Activated CD4-positive, alpha-beta T cell treated with anti-CD3 and anti-CD28 coated beads, Interleukin-2, Interleukin-4, amounts not matched to agents 100 ng/mL and 50 ng/mL, durations not matched to agents 16 hours and 8 hours (primary cell): ENCODE results near the gene IL23R.
A peak's percentile ranks its signal among the peaks of the same experiment; 100 is the strongest.
"Not testable (repeated sequence)": the region's sequence is repeated elsewhere in the genome, so short reads cannot be mapped to it uniquely, and the experiment has no call there.

Experiments
- DNase-seq: peaks from one replicate; pipeline ENCODE4 v3.0.0-alpha.2; 2020; ENCODE audit warnings: low spot score

The IL23R gene, protein sequence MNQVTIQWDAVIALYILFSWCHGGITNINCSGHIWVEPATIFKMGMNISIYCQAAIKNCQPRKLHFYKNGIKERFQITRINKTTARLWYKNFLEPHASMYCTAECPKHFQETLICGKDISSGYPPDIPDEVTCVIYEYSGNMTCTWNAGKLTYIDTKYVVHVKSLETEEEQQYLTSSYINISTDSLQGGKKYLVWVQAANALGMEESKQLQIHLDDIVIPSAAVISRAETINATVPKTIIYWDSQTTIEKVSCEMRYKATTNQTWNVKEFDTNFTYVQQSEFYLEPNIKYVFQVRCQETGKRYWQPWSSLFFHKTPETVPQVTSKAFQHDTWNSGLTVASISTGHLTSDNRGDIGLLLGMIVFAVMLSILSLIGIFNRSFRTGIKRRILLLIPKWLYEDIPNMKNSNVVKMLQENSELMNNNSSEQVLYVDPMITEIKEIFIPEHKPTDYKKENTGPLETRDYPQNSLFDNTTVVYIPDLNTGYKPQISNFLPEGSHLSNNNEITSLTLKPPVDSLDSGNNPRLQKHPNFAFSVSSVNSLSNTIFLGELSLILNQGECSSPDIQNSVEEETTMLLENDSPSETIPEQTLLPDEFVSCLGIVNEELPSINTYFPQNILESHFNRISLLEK

DNA sequence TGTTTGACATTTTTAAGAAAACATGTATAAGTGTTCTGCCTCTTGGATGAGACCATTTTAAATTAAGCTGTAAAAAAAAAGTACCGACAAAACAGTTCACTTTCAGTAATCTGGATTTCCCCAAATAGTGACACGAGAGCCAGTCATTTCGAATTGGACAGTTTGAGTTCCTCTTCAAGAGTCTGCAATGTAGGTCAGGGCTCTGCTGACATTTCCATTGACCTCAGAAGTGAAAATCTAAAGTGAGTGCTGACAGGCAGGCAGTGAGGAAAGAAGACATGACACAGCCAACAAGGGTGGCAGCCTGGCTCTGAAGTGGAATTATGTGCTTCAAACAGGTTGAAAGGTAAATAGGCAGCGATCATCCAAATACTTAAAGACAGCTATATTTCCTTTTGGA lies at the start of gene IL23R:
Gene IL23R (plus strand): TSS at position 259 of the 400 bp plus-strand sequence. CDS start 1,667 bp downstream, outside the sequence.
- DNase-seq = peak; percentile 92

DNA sequence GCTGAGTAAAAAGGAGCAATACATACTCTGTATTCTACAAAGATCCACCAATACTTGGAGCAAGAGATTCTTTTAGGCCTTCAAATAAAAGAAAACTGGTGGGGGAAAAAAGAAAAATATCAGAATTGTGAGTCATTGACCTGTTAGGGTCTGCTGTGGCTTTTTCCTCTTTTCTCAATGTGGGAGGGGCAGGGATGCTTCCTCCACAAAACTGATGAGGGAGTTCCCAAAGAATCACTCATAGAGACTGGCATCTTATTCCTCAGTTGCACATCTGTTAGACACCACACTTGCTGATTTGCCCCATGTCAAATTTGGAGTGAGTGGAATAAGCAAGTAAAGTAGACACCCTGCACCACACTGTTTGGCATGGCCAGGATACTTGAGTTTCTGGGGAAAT lies 48.1 kb upstream of the IL23R start:
- no peak for DNase-seq

DNA sequence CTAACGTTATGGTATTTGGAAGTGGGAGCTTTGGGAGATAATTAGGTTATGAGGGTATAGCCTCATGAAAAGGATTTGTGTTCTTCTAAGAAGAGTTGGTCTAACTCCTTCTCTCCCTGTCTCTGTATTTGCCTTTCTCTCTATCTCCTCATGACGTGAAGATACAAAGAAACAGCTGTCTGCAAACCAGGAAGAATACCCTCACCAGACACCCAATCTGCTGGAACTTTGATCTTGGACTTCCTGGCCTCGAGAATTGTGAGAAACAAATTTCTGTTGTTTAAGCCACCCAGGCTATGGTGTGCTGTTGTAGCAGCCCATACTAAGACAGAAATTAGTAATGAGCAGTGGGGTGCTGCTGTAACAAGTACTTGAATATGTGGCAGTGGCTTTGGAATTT lies 47.6 kb upstream of the IL23R start:
- no peak for DNase-seq

DNA sequence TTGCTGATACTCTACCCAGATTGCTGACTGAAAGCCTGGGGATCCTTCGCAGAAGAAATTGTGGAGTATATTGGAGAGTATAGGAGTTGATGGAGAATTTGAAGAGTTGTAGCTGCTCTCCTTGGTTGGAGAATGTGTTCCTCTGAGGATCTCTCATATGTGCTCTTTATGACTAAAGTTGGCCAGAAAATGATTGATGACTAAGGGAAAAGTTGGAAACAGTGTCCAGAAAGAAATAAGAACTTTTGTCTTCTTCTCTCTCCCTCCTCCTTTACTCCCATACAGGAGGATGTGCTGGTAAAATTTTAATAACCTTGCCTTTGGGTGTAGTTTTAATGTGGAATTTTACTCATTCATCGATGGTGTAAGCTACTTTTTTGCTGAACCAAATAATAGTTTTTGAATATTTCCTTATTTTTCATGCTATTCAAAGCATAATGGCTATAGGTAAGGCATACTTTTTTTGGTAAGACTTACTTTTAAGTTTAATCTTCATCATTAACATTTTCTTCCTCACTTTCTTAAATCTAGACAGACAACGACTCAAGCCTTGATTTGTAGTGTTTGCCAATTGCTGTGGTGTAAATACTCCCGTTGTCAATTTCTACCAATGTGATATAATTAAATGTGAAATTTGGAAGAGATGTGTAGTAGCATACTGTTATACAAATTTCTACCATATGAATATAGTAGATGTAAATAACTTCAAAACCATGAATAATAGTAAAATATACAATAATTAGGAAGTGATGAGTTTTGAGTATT lies 45.2 kb upstream of the IL23R start:
- no peak for DNase-seq

DNA sequence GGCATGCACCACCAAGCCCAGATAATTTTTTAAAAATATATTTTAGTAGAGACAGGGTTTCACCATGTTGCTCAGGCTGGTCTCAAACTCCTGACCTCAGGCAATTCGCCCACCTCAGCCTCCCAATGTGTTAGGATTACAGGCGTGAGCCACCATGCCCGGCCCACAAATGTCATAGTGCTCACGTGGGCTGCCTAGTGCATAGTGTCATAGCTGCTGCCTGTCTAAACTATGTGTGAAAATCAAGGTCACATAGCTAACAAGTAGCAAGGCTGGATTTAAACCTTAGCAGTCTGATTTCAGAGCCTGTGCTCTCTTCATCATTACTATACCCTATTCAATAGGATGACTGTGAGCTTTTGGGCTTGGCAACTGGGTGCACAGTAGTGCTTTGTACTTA lies 41.8 kb upstream of the IL23R start:
- DNase-seq = no peak

DNA sequence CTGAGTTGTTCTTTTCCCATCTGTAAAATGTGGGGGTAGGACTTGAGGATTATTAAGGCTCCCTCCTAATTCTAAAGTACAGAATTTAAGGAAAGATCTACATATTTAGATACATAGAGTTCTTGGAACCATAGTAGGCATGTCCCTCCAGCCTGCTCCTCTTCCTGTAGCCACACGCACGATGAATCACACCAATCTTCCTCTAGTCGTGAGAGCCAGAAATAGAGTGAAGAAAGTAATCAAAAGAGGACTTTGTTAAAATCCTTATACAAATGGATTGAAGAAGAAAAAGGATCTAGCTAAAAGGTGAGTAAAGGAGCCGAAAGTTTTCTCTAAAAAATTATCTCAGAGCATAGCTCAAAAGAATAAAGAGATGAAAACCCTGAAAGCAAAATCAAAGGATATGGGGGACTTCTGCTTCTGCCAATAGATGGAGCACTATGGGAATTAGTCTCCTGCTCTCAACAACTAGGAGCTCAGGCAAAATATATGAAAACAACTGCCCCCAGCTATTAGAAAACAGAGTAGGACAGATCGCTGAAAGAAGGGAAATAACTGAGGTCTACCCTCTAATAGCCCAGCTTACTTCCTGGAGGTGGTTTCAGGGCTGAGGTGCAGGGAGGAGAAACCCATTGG lies 40.0 kb upstream of the IL23R start:
- no peak for DNase-seq

DNA sequence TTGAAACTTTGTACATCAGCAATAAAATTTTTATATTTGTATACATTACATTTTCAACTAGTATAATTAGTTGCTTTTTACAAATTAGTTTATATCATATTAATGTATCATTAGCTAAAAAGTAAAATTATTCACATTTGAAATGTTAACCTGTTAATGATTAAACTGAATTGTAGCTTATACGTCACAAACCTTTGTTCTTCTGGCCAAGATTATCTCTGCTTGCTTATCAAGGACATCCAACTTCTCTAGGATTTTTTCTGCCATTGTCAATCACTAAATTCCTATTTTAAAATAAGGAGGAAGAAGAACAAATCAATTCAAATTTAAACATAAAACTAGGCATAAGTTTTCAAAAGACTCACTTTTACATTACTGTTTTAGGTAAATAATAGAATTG lies 39.3 kb upstream of the IL23R start:
- DNase-seq = no peak

DNA sequence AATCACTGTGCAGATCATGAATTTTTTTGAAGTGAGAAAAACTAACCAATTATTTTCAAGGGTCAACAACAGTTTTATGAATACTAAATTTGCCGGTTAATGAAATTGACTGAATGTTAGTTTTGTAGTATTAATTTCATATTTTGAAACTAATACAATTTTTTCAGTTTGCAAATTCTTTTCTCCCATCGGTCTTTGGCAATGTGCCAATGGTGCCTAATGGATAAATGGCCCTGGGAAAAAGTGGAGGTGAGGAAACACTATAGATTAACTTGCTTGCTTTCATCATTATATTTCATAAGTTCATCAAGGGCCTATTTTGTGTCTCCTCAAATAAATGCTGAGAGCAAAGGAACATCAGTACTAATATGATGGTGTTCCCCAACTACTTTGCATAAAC lies 35.6 kb upstream of the IL23R start:
- DNase-seq = no peak

DNA sequence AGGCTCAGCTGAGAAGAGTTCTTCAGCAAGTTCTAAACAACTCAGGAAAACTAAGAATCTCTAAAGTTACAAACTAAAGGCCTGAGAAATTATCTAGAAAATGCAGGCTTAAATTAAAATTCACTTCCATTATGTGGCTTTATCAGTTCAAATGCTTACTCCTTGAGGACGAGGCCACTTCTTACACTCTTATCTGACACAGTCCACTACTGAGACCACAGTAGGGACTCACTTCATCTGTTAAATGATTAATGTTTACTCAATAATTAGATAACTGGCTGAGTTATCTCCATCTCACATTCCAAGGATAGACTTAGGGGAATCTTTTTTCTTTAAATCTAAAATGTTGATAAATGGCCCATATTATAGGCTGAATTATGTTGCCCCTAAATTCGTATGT lies 33.1 kb upstream of the IL23R start:
- no peak for DNase-seq

DNA sequence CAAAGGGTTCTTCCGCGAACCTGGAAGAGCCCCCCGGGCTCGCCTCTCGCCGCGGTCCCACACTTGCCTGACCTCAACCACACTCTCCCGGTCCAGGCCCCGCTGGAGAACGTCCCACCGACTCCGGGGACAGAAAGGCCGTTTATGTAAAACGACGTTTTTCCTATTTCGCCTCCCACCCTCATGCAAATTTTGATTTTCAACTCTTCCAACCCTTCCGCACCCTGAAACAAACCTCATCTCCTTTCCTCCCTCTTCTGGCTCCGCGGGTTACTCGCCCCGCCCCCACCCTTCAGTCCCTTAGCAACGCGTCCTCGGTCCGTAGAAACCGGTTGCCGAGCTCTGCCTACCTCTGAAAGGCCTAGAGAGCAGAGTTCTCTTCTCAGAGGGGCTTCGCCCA lies 31.6 kb upstream of the IL23R start, which contains the start of gene C1orf141:
Gene C1orf141 (minus strand): TSS at position 276 of the 400 bp plus-strand sequence. CDS start 7,730 bp downstream, outside the sequence.
- DNase-seq = no peak

DNA sequence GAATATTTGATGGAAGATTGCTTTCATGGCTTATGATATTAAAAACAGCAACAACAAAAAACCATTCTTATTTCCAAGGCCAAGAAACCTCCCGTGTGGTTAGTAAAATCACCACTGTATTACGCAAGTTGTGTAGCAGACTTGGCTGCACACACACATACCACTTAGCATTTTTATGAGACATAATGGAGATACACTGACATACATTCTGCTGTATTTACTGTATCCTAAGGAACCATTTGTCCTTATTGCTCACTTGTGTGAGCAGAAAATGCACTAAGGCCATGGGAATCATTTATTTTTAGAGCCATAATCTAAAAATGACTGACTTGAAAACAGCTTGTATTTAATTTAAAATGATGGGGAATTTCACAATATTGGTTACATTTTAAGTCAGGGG lies 30.9 kb upstream of the IL23R start:
- DNase-seq = peak; percentile 39

DNA sequence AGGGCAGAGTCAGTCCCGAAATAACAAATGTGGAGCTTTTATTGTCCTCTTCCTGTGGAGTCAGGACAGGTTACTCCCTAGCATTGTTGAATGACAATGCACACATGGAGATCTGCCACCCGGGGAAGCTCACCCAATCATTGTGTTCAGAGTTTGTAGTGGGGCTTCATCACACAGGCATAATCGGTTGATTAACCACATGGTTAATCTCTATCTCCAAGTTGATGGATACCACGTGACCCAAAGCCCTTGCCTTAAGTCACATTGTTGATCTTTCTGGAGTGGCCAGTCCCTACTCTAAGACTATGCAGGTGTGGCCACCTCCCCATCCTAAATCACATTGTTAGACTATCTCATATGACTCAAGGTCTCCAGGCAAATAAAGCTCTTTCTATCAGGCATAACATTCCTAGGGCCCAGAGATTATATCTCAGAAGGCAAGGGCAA lies 28.9 kb upstream of the IL23R start:
- DNase-seq = no peak

DNA sequence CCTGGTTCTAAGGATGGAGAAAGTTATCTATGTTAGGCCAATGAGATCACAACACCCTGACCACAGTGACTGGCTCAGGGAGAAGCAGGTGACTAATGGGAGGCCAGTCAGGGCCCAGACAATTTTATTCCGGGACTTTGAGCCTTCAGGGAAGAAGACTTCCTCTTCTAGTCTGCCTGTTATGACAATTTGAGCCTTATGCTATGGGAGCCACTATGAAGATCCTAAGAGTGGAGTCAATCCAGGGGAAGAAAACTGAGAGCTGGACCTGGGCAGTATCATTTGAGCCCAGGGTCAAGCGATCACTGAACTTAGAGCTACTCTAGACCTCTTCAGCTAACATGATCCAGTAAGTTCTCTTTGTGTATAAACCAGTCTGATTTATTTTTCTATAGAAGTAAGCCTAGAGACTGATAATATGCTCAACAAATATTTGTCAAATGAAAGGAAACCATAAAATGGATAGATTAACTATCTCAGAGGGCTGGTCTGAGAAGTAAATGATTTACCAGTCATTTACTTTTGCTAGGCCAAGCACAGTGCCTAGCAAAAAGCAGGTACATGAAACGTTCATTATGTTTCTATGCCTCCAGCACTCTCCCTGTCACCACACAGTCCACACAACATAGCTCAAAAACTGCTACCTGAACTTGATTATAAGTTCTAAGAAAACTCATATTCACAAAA lies 27.3 kb upstream of the IL23R start:
- no peak for DNase-seq

DNA sequence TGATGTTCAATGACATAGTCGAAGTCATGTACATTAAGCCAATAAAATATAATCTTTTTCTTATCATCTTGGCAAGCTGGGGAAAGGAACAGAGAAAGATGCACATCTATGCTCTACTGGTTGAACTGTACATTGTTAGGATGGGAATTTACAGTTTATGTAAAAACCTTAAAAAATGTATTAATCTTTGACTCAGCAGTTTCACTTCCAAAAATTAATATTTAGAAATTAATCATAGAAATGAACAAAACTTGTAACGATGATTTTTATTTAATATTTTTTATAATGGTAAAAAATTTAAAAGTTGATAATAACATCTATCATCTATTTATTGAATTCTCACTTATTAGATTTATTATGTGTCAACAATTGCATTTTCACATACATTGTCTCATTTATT lies 25.8 kb upstream of the IL23R start:
- DNase-seq = no peak

DNA sequence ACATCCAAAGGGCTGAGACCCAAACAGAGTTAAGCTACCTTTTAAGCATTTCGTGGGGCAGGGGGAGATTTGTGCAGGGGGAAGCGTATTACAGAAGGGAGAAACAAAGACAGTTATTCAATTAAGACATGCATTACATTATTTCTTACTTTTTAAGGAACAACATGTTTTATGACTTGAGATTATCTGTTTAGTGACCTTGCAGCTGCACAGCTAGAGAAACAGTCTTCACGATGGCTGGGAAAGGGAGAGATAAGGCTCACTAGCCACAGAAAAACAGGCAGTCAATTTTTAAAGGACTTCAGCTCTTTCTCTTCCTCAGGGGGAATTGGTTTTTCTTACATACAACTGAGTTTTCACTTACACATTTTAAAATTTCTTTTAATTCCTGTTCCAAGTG lies 24.4 kb upstream of the IL23R start:
- not testable (repeated sequence) for DNase-seq

DNA sequence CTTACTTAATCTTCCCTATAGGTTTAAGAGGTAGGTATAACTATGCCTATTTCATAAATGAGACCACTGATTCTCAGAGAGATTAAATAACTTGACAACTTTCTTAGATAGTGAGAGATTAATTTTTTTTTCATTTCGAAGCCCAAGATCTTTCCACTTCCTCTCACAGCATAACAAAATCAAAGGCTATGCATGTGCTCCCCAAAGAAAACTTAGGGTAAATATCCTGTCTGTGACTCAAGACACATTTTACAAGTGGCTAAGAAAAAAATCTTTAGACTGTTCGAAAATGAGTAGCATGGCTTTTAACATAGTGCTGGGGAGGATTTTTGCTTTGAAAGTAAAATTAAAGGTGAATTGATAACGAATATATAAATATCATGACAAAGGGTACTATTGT lies 23.3 kb upstream of the IL23R start:
- peak; percentile 63 for DNase-seq

DNA sequence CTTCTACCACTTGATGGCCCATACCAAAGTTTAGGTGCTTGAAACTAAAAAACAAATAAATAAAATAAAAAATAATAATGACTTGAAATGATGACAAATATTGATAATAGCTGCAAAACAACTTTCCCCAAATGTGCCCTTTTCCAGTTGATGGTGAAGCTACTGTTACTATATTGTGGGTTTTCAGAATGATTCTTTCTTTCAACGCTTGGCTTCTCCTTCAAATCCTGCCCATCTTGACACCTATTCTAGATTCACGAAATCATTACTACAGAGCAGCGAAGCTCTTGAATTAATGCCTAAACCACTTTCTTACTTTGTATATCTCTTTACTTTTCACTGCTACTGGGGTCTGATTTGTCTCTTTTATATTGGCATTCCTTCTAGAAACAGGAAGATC lies 22.3 kb upstream of the IL23R start:
- peak; percentile 53 for DNase-seq

DNA sequence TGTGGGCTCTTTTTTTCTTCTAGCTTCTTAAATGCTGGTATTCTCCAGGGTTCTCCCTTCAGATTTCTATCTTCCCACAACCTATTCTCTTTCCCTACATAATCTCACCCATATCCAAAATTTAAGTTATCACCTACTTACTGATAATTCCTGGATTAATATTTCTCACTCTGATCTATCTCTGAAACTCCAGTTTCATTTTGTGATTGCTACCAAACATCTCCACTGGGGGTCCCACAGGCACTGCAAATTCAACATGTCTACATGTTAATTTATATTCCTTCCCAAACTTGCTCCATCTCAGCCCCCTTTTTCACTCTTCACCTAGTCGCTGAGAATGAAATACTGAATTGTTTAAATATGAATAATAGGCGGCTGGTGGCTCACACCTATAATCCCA lies 21.6 kb upstream of the IL23R start:
- no peak for DNase-seq

DNA sequence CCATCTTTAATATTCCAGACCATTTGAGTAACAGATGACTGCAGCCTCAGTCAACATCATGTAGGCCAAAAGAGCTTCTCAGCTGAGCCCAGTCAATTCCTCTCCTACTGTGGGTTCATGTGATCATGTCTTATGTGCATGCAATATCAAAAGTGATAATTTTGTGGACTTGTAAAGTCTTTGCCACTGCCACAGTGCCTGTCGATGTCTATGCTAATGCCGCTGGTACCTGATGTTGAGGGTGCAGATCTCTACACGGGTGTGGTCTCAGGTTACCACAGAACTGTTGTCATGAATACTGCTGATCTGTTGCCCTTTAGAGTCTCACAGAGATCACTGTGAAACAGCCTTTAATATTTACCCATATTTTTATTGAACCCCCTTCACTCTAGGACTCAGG lies 20.2 kb upstream of the IL23R start:
- DNase-seq = no peak

DNA sequence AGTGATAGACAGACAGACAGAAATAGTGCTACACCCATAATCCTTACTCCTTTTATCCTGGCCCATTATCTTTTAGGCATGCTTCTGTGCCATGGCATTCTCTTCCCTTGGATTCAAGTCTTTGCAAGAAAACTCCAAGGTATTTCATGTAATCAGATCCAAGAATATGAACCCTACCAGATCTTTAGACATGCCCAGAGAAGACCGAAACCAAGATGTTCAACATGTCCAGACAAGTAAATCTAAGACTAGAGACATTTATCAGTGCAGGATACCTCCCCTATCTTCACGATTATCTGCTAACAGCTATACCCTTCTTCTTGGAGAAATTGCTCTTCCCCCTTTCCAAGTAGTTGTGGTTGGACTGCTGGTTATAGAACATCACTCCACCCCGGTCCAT lies 19.7 kb upstream of the IL23R start:
- DNase-seq = no peak

DNA sequence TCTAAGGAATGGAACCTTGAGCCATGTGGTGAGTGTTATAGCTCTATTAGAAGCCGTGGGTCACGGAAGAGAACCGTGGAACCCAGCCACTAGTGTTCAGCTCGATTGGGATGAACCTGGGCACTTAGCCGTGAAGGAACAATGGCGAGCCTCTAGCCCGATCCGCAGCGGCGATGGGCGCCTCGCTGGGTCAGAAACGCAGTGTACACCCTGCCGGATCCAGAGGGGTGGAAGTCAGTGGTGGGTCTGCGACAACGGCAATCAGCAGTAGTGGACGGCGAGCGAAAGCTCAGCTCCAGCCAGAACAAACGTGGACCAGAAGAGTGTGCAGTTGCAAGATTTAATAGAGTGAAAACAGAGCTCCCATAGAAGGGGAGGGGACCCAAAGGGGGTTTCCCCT lies 18.3 kb upstream of the IL23R start:
- DNase-seq = not testable (repeated sequence)
